Measurements from ENCODE around the gene USP5. TPM values are rescaled to one million over a fixed set of nuclear protein-coding genes. Genes with fewer than 3 reads are reported as not detected.

Gene USP5
- polyA plus RNA-seq, 1 donor from 2014 or later: 130 TPM

- Histone ChIP-seq H3K79me2 (replicated peaks; ENCODE audit: insufficient read depth, low read length) (peaks cover 8% of the 10 kb centered on the region), H3K4me2 (ENCODE audit: low read length) (no peak overlapping the region), H4K20me1 (ENCODE audit: insufficient read depth) (no peaks in the 10 kb centered on the region), H3F3A (ENCODE audit: insufficient read depth, low read length, poor library complexity, severe bottlenecking) (no peaks in the 10 kb centered on the region), H3K27ac (ENCODE audit: low read length) (no peak overlapping the region), H3K36me3 (ENCODE audit: insufficient read depth, low read length) (no peaks in the 10 kb centered on the region), H3K9ac (ENCODE audit: low read length) (no peak overlapping the region), H3K9me2 (ENCODE audit: insufficient read depth, low read length) (no peaks in the 10 kb centered on the region), H2AFZ (ENCODE audit: low read depth, low read length) (no peak overlapping the region), H3K9me3 (ENCODE audit: low read length) (no peaks in the 10 kb centered on the region), H3K27me3 (ENCODE audit: insufficient read depth, low read depth, low read length) (no peaks in the 10 kb centered on the region), H3K4me3 (ENCODE audit: low read length) (no peak overlapping the region)
- TF ChIP-seq MXI1 (conservative IDR thresholded peaks at IDR 0.05; ENCODE audit: poor library complexity, severe bottlenecking): no peak
- no peak for TF ChIP-seq POLR2AphosphoS5 (IDR thresholded peaks at IDR 0.05)
- no peak for TF ChIP-seq RAD21 (conservative IDR thresholded peaks at IDR 0.05)
- TF ChIP-seq TAF1 (IDR thresholded peaks at IDR 0.05; ENCODE audit: low read depth): no peak
- TF ChIP-seq REST (IDR thresholded peaks at IDR 0.05; ENCODE audit: borderline replicate concordance): no peak
- no peak for TF ChIP-seq SMC3 (conservative IDR thresholded peaks at IDR 0.05; ENCODE audit: poor library complexity)
- TF ChIP-seq EP300 (conservative IDR thresholded peaks at IDR 0.05; ENCODE audit: poor library complexity, severe bottlenecking): no peak
- no peak for TF ChIP-seq CTCF (IDR thresholded peaks at IDR 0.05; ENCODE audit: poor library complexity, severe bottlenecking)
- TF ChIP-seq EZH2 (IDR thresholded peaks at IDR 0.05; ENCODE audit: borderline replicate concordance, insufficient read depth, low read length, poor library complexity, severe bottlenecking): no peak
These were observed 5.6 kb upstream of the USP5 start for GRCh38 chr12:6846316-6846869.

GRCh38 chr12:6847676-6848075 lies 4.3 kb upstream of the USP5 start:
- Histone ChIP-seq H3F3A (ENCODE audit: insufficient read depth, low read length, poor library complexity, severe bottlenecking) (no peaks in the 10 kb centered on the region), H3K9me2 (ENCODE audit: insufficient read depth, low read length) (no peaks in the 10 kb centered on the region), H3K27ac (ENCODE audit: low read length) (no peak overlapping the region), H3K9ac (ENCODE audit: low read length) (no peak overlapping the region), H3K36me3 (ENCODE audit: insufficient read depth, low read length) (no peaks in the 10 kb centered on the region), H3K4me3 (ENCODE audit: low read length) (no peak overlapping the region), H3K4me2 (ENCODE audit: low read length) (no peak overlapping the region), H3K79me2 (replicated peaks; ENCODE audit: insufficient read depth, low read length) (peaks cover 8% of the 10 kb centered on the region), H2AFZ (ENCODE audit: low read depth, low read length) (no peak overlapping the region), H4K20me1 (ENCODE audit: insufficient read depth) (no peaks in the 10 kb centered on the region), H3K9me3 (ENCODE audit: low read length) (no peaks in the 10 kb centered on the region), H3K27me3 (ENCODE audit: insufficient read depth, low read depth, low read length) (no peaks in the 10 kb centered on the region)
- no peak for TF ChIP-seq TAF1 (IDR thresholded peaks at IDR 0.05; ENCODE audit: low read depth)
- no peak for TF ChIP-seq RAD21 (conservative IDR thresholded peaks at IDR 0.05)
- TF ChIP-seq EZH2 (IDR thresholded peaks at IDR 0.05; ENCODE audit: borderline replicate concordance, insufficient read depth, low read length, poor library complexity, severe bottlenecking): no peak
